ENCODE measurements around the gene DOCK3.

The DOCK3 gene

DNA sequence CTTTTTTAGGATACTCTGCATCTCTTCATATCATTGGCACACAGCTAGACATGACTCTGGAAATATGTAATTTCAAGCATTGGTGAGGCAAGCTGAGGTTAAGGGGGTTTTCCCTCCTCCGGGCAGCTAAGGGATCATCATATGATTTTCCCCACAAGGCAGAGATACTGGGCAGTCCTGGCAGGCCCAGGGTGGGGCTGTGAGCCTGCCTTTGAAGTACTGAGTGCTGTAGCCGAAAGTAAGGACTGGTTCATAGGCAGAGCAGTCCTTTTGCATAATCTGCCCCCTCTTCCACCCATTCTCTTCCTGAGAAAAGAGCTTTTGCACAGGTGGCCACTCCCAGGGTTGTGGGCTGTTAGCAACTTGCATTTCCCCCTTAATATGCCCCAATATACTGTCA, 541.6 kb downstream of the DOCK3 start:
- TF ChIP-seq, protein P1, sequence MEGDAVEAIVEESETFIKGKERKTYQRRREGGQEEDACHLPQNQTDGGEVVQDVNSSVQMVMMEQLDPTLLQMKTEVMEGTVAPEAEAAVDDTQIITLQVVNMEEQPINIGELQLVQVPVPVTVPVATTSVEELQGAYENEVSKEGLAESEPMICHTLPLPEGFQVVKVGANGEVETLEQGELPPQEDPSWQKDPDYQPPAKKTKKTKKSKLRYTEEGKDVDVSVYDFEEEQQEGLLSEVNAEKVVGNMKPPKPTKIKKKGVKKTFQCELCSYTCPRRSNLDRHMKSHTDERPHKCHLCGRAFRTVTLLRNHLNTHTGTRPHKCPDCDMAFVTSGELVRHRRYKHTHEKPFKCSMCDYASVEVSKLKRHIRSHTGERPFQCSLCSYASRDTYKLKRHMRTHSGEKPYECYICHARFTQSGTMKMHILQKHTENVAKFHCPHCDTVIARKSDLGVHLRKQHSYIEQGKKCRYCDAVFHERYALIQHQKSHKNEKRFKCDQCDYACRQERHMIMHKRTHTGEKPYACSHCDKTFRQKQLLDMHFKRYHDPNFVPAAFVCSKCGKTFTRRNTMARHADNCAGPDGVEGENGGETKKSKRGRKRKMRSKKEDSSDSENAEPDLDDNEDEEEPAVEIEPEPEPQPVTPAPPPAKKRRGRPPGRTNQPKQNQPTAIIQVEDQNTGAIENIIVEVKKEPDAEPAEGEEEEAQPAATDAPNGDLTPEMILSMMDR (IDR thresholded peaks at IDR 0.05; ENCODE audit: low read depth, low read length), result no peak
- no peaks in the 10 kb centered on the region for H3K36me3 ChIP-seq
- no peaks in the 10 kb centered on the region for H3K4me1 ChIP-seq
- no peaks in the 10 kb centered on the region for H3K27me3 ChIP-seq
- no peak for DNase-seq
- no peaks in the 10 kb centered on the region for H3K9me3 ChIP-seq
- H3K4me3 ChIP-seq (ENCODE audit: low read depth, low read length), result no peak overlapping the region

DNA sequence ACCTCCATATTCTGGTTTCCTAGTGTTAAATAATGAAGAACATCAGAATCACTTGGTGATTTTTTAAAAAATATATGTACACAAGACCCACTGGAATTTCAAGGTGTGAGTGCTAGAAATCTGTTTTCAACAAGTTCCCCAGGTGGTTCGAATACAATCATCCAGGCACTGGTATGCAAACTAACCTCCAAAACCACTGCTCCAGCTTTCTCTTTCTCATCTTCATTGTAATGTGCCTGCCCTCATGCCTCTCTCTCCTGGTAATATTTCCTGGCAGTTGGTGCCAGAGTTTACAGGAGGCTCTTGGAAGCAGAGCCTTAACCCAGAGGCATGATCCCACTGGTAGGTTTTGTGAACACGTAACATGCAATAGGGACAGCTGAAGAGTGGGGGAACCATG, 547.2 kb downstream of the DOCK3 start:
- no peaks in the 10 kb centered on the region for H3K27me3 ChIP-seq
- TF ChIP-seq, protein P1 (IDR thresholded peaks at IDR 0.05; ENCODE audit: low read depth, low read length), result no peak
- no peak for DNase-seq
- H3K36me3 ChIP-seq, result no peaks in the 10 kb centered on the region
- no peaks in the 10 kb centered on the region for H3K4me1 ChIP-seq
- no peaks in the 10 kb centered on the region for H3K9me3 ChIP-seq
- no peak overlapping the region for H3K4me3 ChIP-seq (ENCODE audit: low read depth, low read length)

DNA sequence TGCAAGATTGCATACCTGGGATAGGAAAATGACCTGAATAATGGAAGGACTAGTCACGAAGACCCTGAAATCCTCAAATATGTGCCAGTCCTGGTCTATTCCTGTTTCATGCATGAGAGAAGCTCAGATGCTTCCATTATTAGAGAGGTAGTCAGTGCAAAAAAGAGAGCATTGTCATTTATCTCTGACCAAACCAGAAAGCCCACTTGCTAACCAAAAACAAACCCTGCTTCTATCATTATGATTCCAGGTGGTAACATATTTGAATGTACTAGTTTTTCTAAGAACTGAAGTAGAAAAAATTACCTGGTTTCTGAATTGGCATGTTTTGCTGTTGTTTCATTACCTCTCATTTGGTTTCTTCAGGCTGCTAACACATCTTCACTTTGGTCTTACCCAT, 549.6 kb downstream of the DOCK3 start:
- H3K4me1 ChIP-seq, result no peaks in the 10 kb centered on the region
- no peaks in the 10 kb centered on the region for H3K27me3 ChIP-seq
- H3K36me3 ChIP-seq, result no peaks in the 10 kb centered on the region
- no peak for DNase-seq
- H3K4me3 ChIP-seq (ENCODE audit: low read depth, low read length), result no peak overlapping the region
- no peaks in the 10 kb centered on the region for H3K9me3 ChIP-seq
- TF ChIP-seq, protein P1 (IDR thresholded peaks at IDR 0.05; ENCODE audit: low read depth, low read length), result no peak

DNA sequence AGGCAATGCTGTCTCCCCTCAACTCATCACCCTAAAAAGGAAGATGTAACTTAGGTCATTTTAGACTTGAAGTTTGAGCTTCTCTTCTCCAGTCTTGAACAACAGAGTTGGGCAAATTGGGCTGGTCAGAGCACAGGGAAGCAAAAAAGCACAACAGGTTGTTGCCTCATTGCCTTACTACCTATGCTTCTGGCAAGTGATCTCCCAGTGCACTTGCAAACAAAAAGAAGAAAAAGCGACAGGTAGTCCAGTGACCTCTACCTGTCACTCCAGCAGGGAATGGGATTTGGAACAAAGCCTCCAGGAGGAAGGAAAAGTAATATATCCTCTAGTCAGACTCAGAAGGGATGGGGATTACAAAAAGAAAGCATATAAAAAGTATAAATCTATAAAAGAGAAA, 550.1 kb downstream of the DOCK3 start:
- Histone ChIP-seq H3K36me3 (no peaks in the 10 kb centered on the region), H3K4me3 (ENCODE audit: low read depth, low read length) (no peak overlapping the region), H3K27me3 (no peaks in the 10 kb centered on the region), H3K4me1 (no peaks in the 10 kb centered on the region), H3K9me3 (no peaks in the 10 kb centered on the region)
- DNase-seq, result no peak
- TF ChIP-seq, protein P1 (IDR thresholded peaks at IDR 0.05; ENCODE audit: low read depth, low read length), result no peak

DNA sequence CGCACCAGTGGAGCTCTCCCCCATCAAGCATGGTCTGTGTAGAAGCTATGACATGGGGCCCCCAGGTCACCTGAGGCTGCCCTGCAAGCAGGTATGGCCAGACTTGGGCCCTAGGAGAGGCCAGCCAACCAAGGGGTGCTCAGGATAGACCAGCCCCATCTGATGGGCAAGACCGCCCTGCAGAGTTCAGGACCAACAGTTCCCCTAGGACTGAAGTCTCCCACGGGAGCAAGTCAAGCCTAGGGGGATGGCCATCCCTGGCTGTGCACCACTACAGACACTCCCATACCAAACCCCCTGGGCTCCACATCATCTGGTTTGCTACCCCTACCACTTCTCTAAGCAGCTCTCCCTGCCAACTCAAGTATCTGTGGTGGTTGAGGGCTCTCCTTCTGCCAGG, 568.2 kb downstream of the DOCK3 start:
- Histone ChIP-seq H3K4me3 (ENCODE audit: low read depth, low read length) (no peak overlapping the region), H3K36me3 (no peaks in the 10 kb centered on the region), H3K9me3 (no peaks in the 10 kb centered on the region), H3K4me1 (no peaks in the 10 kb centered on the region), H3K27me3 (no peaks in the 10 kb centered on the region)
- TF ChIP-seq, protein P1 (IDR thresholded peaks at IDR 0.05; ENCODE audit: low read depth, low read length), result no peak
- DNase-seq, result no peak

DNA sequence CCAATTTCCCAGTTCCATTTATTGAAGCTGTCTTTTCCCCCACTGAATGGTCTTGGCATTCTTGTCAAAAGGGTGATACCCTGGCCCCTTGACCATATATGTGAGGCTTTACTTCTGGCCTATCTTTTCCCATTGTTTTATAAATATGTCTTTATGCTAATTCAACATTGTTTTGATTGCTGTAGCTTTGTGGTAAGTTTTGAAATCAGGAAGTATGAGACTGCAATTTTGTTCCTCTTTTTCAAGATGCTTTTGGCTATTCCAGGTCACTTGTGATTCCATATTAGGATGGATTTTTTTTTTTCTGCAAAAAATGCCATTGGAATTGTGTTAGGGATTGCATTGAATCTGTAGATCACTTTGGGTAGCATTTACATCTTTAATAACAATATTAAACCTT, 569.2 kb downstream of the DOCK3 start:
- Histone ChIP-seq H3K9me3 (no peaks in the 10 kb centered on the region), H3K4me3 (ENCODE audit: low read depth, low read length) (no peak overlapping the region), H3K4me1 (no peaks in the 10 kb centered on the region), H3K27me3 (no peaks in the 10 kb centered on the region), H3K36me3 (no peaks in the 10 kb centered on the region)
- TF ChIP-seq, protein P1 (IDR thresholded peaks at IDR 0.05; ENCODE audit: low read depth, low read length), result no peak
- DNase-seq, result no peak
